Measurements from ENCODE around the gene FTL.

- TF ChIP-seq EZH2phosphoT487 (IDR thresholded peaks at IDR 0.05; ENCODE audit: borderline replicate concordance, low read depth, low read length), result no peak
- TF ChIP-seq CTCF (conservative IDR thresholded peaks at IDR 0.05; ENCODE audit: low read length), result no peak
These were observed 36.7 kb upstream of the FTL start for GRCh38 chr19:48928164-48929025.
